Breast epithelium (tissue), 4 donors: ENCODE measurements around the gene NR2F1-AS1. TPM values are rescaled to one million over a fixed set of nuclear protein-coding genes. Genes with fewer than 3 reads are reported as not detected.

ENCODE experiments used
- DNase-seq, 2 donors: peaks; one replicate each; pipeline ENCODE4 v3.0.0-alpha.2; 2019; ENCODE audit warnings: low spot score in 2 of 2
- H3K27ac ChIP-seq, 2 donors: fragments of 200-600 bp; sonication (generic) in 1 of 2; one replicate each; pipeline ENCODE4 v1.5.1; 2016 to 2019; ENCODE audit warnings: mild to moderate bottlenecking in 1 of 2
- H3K27me3 ChIP-seq, 2 donors: fragments of 200-600 bp; sonication (generic) in 1 of 2; one replicate each; pipeline versions ENCODE4 v1.5.1 to v1.6.0; 2017 to 2019; ENCODE audit warnings: control low read depth in 1 of 2, mild to moderate bottlenecking in 1 of 2
- H3K36me3 ChIP-seq: fragments of 200-600 bp; one replicate; pipeline ENCODE4 v1.5.1; 2019
- H3K4me1 ChIP-seq, 2 donors: fragments of 200-600 bp; sonication (generic); one replicate each; pipeline ENCODE4 v1.5.1; 2016 to 2019; ENCODE audit warnings: control low read depth in 1 of 2
- H3K4me3 ChIP-seq, 3 donors: fragments of 200-600 bp; sonication (generic); 1 replicate in 2 of 3; 2 replicates in 1 of 3; pipeline ENCODE4 v1.5.1; 2016 to 2019; ENCODE audit warnings: mild to moderate bottlenecking in 3 of 3, moderate library complexity in 2 of 3
- H3K9me3 ChIP-seq, 2 donors: fragments of 200-600 bp; sonication (generic) in 1 of 2; one replicate each; pipeline ENCODE4 v1.5.1; 2016 to 2019; ENCODE audit warnings: control low read depth in 1 of 2
- POLR2A ChIP-seq: fragments of 450-650 bp; IDR thresholded peaks from one replicate; pipeline ENCODE4 v1.6.1; 2016; ENCODE audit warnings: antibody characterized with exemption, mild to moderate bottlenecking, moderate library complexity
- POLR2AphosphoS5 ChIP-seq, 3 donors: sonication (generic); formaldehyde crosslinking; IDR thresholded peaks; one replicate each; pipeline ENCODE4 v1.6.1; 2017; ENCODE audit warnings: antibody characterized with exemption in 3 of 3
- intact Hi-C: fragments of 100-400 bp; cut with DNase I; formaldehyde crosslinking; loops from one replicate; pipeline ENCODE4 v1.15.1; 2023; ENCODE audit warnings: low total_unique reads
- total RNA-seq, 3 donors: library from RNA; depleted of rRNA; stranded (reverse); fragments of >200 nt; gene quantifications; one replicate each; pipeline ENCODE4 v1.1.0, GENCODE V29; 2016
- TF ChIP-seq, protein P1 (sequence below), 3 donors: fragments of 450-650 bp; IDR thresholded peaks; one replicate each; pipeline ENCODE4 v1.5.1; 2016 to 2017; ENCODE audit warnings: antibody characterized with exemption in 3 of 3, mild to moderate bottlenecking in 3 of 3, moderate library complexity in 3 of 3

The NR2F1-AS1 gene
- total RNA-seq, 3 donors from 2014 or later: 7.0 to 17.4 (median 15.2) TPM

GRCh38 chr5:93421468-93421867 lies 159.6 kb downstream of the NR2F1-AS1 start:
- Histone ChIP-seq H3K4me3 (no peak overlapping the region), H3K9me3 (no peaks in the 10 kb centered on the region), H3K4me1 (no peaks in the 10 kb centered on the region), H3K27ac (no peak overlapping the region), H3K36me3 (no peaks in the 10 kb centered on the region), H3K27me3 (no peaks in the 10 kb centered on the region)
- TF ChIP-seq POLR2AphosphoS5 (IDR thresholded peaks at IDR 0.05) (no peak), POLR2A (no peak)
- TF ChIP-seq, protein P1, sequence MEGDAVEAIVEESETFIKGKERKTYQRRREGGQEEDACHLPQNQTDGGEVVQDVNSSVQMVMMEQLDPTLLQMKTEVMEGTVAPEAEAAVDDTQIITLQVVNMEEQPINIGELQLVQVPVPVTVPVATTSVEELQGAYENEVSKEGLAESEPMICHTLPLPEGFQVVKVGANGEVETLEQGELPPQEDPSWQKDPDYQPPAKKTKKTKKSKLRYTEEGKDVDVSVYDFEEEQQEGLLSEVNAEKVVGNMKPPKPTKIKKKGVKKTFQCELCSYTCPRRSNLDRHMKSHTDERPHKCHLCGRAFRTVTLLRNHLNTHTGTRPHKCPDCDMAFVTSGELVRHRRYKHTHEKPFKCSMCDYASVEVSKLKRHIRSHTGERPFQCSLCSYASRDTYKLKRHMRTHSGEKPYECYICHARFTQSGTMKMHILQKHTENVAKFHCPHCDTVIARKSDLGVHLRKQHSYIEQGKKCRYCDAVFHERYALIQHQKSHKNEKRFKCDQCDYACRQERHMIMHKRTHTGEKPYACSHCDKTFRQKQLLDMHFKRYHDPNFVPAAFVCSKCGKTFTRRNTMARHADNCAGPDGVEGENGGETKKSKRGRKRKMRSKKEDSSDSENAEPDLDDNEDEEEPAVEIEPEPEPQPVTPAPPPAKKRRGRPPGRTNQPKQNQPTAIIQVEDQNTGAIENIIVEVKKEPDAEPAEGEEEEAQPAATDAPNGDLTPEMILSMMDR (IDR thresholded peaks at IDR 0.05): no peak
- no peak for DNase-seq
- intact Hi-C loops: no loop called here

- TF ChIP-seq POLR2AphosphoS5 (IDR thresholded peaks at IDR 0.05): no peak
- TF ChIP-seq POLR2A: no peak
- TF ChIP-seq, protein P1 (IDR thresholded peaks at IDR 0.05): no peak
- no peaks in the 10 kb centered on the region for H3K27me3 ChIP-seq
Measured at GRCh38 chr5:93417490-93417889, 163.5 kb downstream of the NR2F1-AS1 start.

GRCh38 chr5:93415819-93416218 lies 165.2 kb downstream of the NR2F1-AS1 start:
- H3K4me1 ChIP-seq: no peaks in the 10 kb centered on the region
- no peaks in the 10 kb centered on the region for H3K36me3 ChIP-seq
- no peaks in the 10 kb centered on the region for H3K27me3 ChIP-seq
- intact Hi-C loops: no loop called here
- DNase-seq: no peak
- no peak overlapping the region for H3K4me3 ChIP-seq
- H3K27ac ChIP-seq: no peak overlapping the region
- no peak for TF ChIP-seq POLR2AphosphoS5 (IDR thresholded peaks at IDR 0.05)
- no peak for TF ChIP-seq POLR2A
- H3K9me3 ChIP-seq: no peaks in the 10 kb centered on the region

More at GRCh38 chr5:93417490-93417889, 163.5 kb downstream of the NR2F1-AS1 start:
- Histone ChIP-seq H3K36me3 (no peaks in the 10 kb centered on the region), H3K9me3 (no peaks in the 10 kb centered on the region), H3K4me1 (no peaks in the 10 kb centered on the region), H3K27ac (no peak overlapping the region), H3K4me3 (no peak overlapping the region)
- no peak for DNase-seq
- intact Hi-C loops: no loop called here

DNA sequence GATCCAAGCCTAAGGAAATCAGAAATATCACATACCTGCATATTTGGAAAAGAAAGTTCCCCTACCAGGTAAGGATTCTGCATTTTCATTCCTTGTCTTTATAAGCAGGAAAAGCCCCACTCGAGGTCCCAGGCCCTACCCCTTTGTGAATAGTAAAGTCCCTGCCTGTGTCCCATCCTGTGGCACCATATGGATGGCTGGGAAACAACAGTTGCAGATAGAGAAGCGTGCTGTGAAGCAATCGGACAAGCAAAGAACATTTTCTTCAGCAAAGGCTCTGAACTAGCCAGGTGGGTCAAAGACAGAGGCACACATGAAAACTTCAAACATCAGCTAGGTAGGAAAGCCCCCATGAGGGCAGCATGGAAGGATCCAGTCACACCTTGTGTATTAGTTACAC lies 169.3 kb downstream of the NR2F1-AS1 start:
- intact Hi-C loops: no loop called here
- no peaks in the 10 kb centered on the region for H3K27me3 ChIP-seq
- H3K4me1 ChIP-seq: no peaks in the 10 kb centered on the region
- no peak for DNase-seq
- H3K4me3 ChIP-seq: no peak overlapping the region
- H3K9me3 ChIP-seq: no peaks in the 10 kb centered on the region
- no peaks in the 10 kb centered on the region for H3K36me3 ChIP-seq
- no peak overlapping the region for H3K27ac ChIP-seq
- TF ChIP-seq POLR2AphosphoS5 (IDR thresholded peaks at IDR 0.05) (no peak), POLR2A (no peak)
- TF ChIP-seq, protein P1 (IDR thresholded peaks at IDR 0.05): no peak

- H3K27ac ChIP-seq: no peak overlapping the region
- no peak for DNase-seq
- TF ChIP-seq, protein P1 (IDR thresholded peaks at IDR 0.05): no peak
- TF ChIP-seq POLR2A (no peak), POLR2AphosphoS5 (IDR thresholded peaks at IDR 0.05) (no peak)
- no peak overlapping the region for H3K4me3 ChIP-seq
- no peaks in the 10 kb centered on the region for H3K36me3 ChIP-seq
- H3K9me3 ChIP-seq: no peaks in the 10 kb centered on the region
- H3K27me3 ChIP-seq: no peaks in the 10 kb centered on the region
- H3K4me1 ChIP-seq: no peaks in the 10 kb centered on the region
- intact Hi-C loops: no loop called here
Measured at GRCh38 chr5:93409691-93410090, 171.3 kb downstream of the NR2F1-AS1 start.

GRCh38 chr5:93407454-93407853 lies 173.6 kb downstream of the NR2F1-AS1 start:
- DNase-seq: no peak
- Histone ChIP-seq H3K4me3 (no peak overlapping the region), H3K27ac (no peak overlapping the region), H3K9me3 (no peaks in the 10 kb centered on the region), H3K27me3 (no peaks in the 10 kb centered on the region), H3K4me1 (no peaks in the 10 kb centered on the region), H3K36me3 (no peaks in the 10 kb centered on the region)
- TF ChIP-seq, protein P1 (IDR thresholded peaks at IDR 0.05): no peak
- TF ChIP-seq POLR2AphosphoS5 (IDR thresholded peaks at IDR 0.05) (no peak), POLR2A (no peak)
- intact Hi-C loops: no loop called here
